HG02884 (cell line): ENCODE data around the gene UCHL5.

ENCODE experiments used
- ATAC-seq: cut with Tn5 transposase; IDR thresholded peaks from one replicate; pipeline ENCODE4 v1.9.1; 2021; ENCODE audit warnings: mild to moderate bottlenecking, moderate library complexity; ENCODE audit not compliant: unreplicated experiment

UCHL5 gene

GRCh38 chr1:192969091-192969490 is 90.1 kb downstream of the UCHL5 start:
- ATAC-seq = no peak

- ATAC-seq = no peak
These were observed 90.8 kb downstream of the UCHL5 start for GRCh38 chr1:192968323-192968722.

DNA sequence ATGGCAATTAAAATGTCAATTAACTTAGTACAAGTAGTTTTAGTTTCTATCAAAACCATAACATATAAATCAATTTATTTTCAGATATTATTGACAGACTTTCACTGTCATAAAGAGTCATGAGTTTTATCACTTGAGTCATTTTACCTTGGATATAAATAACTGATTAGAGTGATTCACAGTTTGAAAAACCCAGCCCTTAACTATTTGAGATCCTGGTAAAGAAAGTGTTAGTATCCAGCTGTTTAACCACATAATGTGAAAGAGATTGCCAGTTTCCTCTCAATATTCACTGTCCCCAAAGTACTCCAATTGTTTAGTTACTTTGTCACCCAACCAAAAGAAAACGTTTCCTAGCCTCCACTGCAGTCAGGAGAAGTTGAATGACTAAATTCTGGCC is 91.3 kb downstream of the UCHL5 start:
- no peak for ATAC-seq

- ATAC-seq = no peak
These were observed 91.8 kb downstream of the UCHL5 start for GRCh38 chr1:192967211-192967877.

- no peak for ATAC-seq
These were observed 93.1 kb downstream of the UCHL5 start for GRCh38 chr1:192966073-192966472.

DNA sequence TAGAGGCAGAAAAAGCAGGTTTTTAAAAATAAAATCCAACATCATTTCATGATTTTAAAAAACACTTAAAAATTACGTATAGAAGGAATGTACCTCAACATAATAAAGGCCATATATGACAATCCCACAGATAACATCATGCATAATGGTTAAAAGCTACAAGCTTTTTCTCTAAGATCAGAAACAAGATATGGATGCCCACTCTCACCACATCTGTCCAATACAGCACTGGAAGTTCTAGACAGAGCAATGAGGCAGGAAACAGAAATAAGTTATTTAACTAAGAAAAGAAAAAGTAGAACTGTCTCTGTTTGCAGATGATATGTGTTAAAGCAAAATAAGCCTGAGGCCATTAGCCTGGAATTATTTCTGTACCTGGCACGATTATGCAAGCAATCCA is 96.3 kb downstream of the UCHL5 start:
- no peak for ATAC-seq
